ENCODE measurements around the gene C6orf132.
A peak's percentile ranks its signal among the peaks of the same experiment; 100 is the strongest.

Gene C6orf132

GRCh38 chr6:42104095-42104803, 38.2 kb downstream of the C6orf132 start:
- DNase-seq = no peak

GRCh38 chr6:42103753-42104094, 38.7 kb downstream of the C6orf132 start:
- no peak for DNase-seq

GRCh38 chr6:42103216-42103615, 39.2 kb downstream of the C6orf132 start:
- no peak for DNase-seq

- DNase-seq = no peak
Measured at GRCh38 chr6:42101186-42101657, 41.2 kb downstream of the C6orf132 start.

- DNase-seq = no peak
Measured at GRCh38 chr6:42100029-42100901, 42.2 kb downstream of the C6orf132 start.

GRCh38 chr6:42099340-42100028, 42.9 kb downstream of the C6orf132 start:
- DNase-seq = no peak

- no peak for DNase-seq
Measured at GRCh38 chr6:42095776-42096541, 46.5 kb downstream of the C6orf132 start.

- DNase-seq = no peak
Measured at GRCh38 chr6:42095094-42095493, 47.3 kb downstream of the C6orf132 start.

GRCh38 chr6:42093582-42094329, 48.7 kb downstream of the C6orf132 start:
- DNase-seq = no peak

GRCh38 chr6:42091718-42092023, 50.7 kb downstream of the C6orf132 start:
- DNase-seq = no peak

- DNase-seq = no peak
Measured at GRCh38 chr6:42090819-42091717, 51.4 kb downstream of the C6orf132 start.

- DNase-seq = no peak
Measured at GRCh38 chr6:42088101-42088591, 54.3 kb downstream of the C6orf132 start.

- DNase-seq = no peak
Measured at GRCh38 chr6:42086046-42087035, 56.1 kb downstream of the C6orf132 start.

- DNase-seq = no peak
Measured at GRCh38 chr6:42084889-42085288, 57.5 kb downstream of the C6orf132 start.

GRCh38 chr6:42083530-42083929, 58.9 kb downstream of the C6orf132 start:
- DNase-seq = no peak

GRCh38 chr6:42079941-42080464, 62.4 kb downstream of the C6orf132 start:
- no peak for DNase-seq

GRCh38 chr6:42078386-42078785, 64.0 kb downstream of the C6orf132 start:
- no peak for DNase-seq

- peak; percentile 45 for DNase-seq
Measured at GRCh38 chr6:42075159-42075838, 67.1 kb downstream of the C6orf132 start.

GRCh38 chr6:42073287-42073686, 69.1 kb downstream of the C6orf132 start:
- no peak for DNase-seq
